Neural cell (in vitro differentiated cells): ENCODE results near the gene PBXIP1.

Source experiments
- CTCF ChIP-seq: fragments of 450-650 bp; IDR thresholded peaks from 2 replicates; pipeline ENCODE4 v1.5.1; 2014; ENCODE audit warnings: antibody characterized with exemption, mild to moderate bottlenecking, moderate library complexity; ENCODE audit not compliant: poor library complexity, severe bottlenecking
- EZH2 ChIP-seq: fragments of 200-600, 300-800 bp; shearing (Covaris generic), sonication (generic); IDR thresholded peaks from 2 replicates; pipeline ENCODE4 v1.6.1; 2014; ENCODE audit warnings: antibody characterized with exemption, low read length, borderline replicate concordance, mild to moderate bottlenecking; ENCODE audit not compliant: insufficient read depth, poor library complexity, severe bottlenecking
- MXI1 ChIP-seq: fragments of 450-650 bp; conservative IDR thresholded peaks from 2 replicates; pipeline ENCODE4 v1.6.1; 2014; ENCODE audit warnings: antibody characterized with exemption, mild to moderate bottlenecking; ENCODE audit not compliant: poor library complexity, severe bottlenecking
- RAD21 ChIP-seq: fragments of 450-650 bp; conservative IDR thresholded peaks from 2 replicates; pipeline ENCODE4 v1.6.1; 2014; ENCODE audit warnings: antibody characterized with exemption, mild to moderate bottlenecking, moderate library complexity

DNA sequence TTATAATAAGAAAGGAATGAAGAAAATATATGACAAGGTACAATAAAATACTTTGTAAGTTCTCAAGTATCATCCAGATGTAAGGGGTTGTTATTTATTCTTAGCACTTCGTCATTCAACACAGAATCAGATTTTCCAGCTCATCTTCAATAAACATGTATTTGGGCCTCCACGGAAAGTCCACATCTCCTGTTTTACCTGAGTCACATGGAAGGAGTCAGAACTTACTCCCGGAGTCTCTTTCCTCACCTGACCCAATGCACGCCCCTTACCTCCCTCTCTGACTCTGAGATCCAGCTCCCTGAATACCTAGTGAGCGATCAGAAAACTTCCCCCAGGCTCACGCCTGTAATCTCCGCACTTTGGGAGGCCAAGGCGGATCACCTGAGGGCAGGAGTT, 17.9 kb downstream of the PBXIP1 start:
- TF ChIP-seq CTCF (no peak), RAD21 (no peak), EZH2 (no peak), MXI1 (no peak)
